Measurements from ENCODE around the gene PLEKHG2. TPM values are rescaled to one million over a fixed set of nuclear protein-coding genes. Genes with fewer than 3 reads are reported as not detected.

Gene PLEKHG2
- total RNA-seq, 1 donor from 2014 or later = 22.3 TPM

GRCh38 chr19:39425744-39426143, 13.3 kb downstream of the PLEKHG2 start:
- DNase-seq (ENCODE audit: low read depth) = no peak
- no peak overlapping the region for H3K4me3 ChIP-seq (ENCODE audit: low read depth, low read length)
- TF ChIP-seq CTCF (conservative IDR thresholded peaks at IDR 0.05; ENCODE audit: low read depth, low read length) = no peak

- no peak overlapping the region for H3K4me3 ChIP-seq (ENCODE audit: low read depth, low read length)
- no peak for TF ChIP-seq CTCF (conservative IDR thresholded peaks at IDR 0.05; ENCODE audit: low read depth, low read length)
- no peak for DNase-seq (ENCODE audit: low read depth)
These were observed 13.7 kb downstream of the PLEKHG2 start for GRCh38 chr19:39426170-39426569.

GRCh38 chr19:39427707-39428106, 15.2 kb downstream of the PLEKHG2 start:
- DNase-seq (ENCODE audit: low read depth) = no peak

GRCh38 chr19:39428283-39429112, 16.0 kb downstream of the PLEKHG2 start:
- no peak for DNase-seq (ENCODE audit: low read depth)
- TF ChIP-seq CTCF (conservative IDR thresholded peaks at IDR 0.05; ENCODE audit: low read depth, low read length) = no peak
- H3K4me3 ChIP-seq (ENCODE audit: low read depth, low read length) = no peak overlapping the region

More at GRCh38 chr19:39427707-39428106, 15.2 kb downstream of the PLEKHG2 start:
- H3K4me3 ChIP-seq (ENCODE audit: low read depth, low read length) = no peak overlapping the region
- no peak for TF ChIP-seq CTCF (conservative IDR thresholded peaks at IDR 0.05; ENCODE audit: low read depth, low read length)

- no peak for DNase-seq (ENCODE audit: low read depth)
- H3K4me3 ChIP-seq (ENCODE audit: low read depth, low read length) = no peak overlapping the region
- TF ChIP-seq CTCF (conservative IDR thresholded peaks at IDR 0.05; ENCODE audit: low read depth, low read length) = no peak
These were observed 18.5 kb downstream of the PLEKHG2 start for GRCh38 chr19:39430675-39431593.

GRCh38 chr19:39432677-39433025, 20.2 kb downstream of the PLEKHG2 start:
- DNase-seq (ENCODE audit: low read depth) = no peak
- no peak overlapping the region for H3K4me3 ChIP-seq (ENCODE audit: low read depth, low read length)
- TF ChIP-seq CTCF (conservative IDR thresholded peaks at IDR 0.05; ENCODE audit: low read depth, low read length) = no peak

Data from epithelial cell of proximal tubule (primary cell).